Hepatocyte (in vitro differentiated cells): ENCODE results near the gene MMP20. TPM values are rescaled to one million over a fixed set of nuclear protein-coding genes. Genes with fewer than 3 reads are reported as not detected.

Experiments
- DNase-seq: peaks from one replicate; pipeline ENCODE4 v3.0.0-alpha.2; 2016; ENCODE audit warnings: low spot score
- H2AFZ ChIP-seq: fragments of 200-600 bp; sonication (generic); 2 replicates; pipeline ENCODE4 v1.6.0; 2016; ENCODE audit warnings: antibody characterized with exemption, mild to moderate bottlenecking
- H3K27ac ChIP-seq: fragments of 200-600 bp; sonication (generic); 2 replicates; pipeline ENCODE4 v1.5.1; 2016; ENCODE audit warnings: mild to moderate bottlenecking
- H3K27me3 ChIP-seq: fragments of 200-600 bp; sonication (generic); 2 replicates; pipeline ENCODE4 v1.6.1; 2016
- H3K36me3 ChIP-seq: fragments of 200-600 bp; sonication (generic); replicated peaks from 2 replicates; pipeline ENCODE4 v1.5.1; 2016; ENCODE audit warnings: low read depth; ENCODE audit not compliant: insufficient read depth
- H3K4me1 ChIP-seq: fragments of 200-600 bp; sonication (generic); 2 replicates; pipeline ENCODE4 v1.5.1; 2016; ENCODE audit warnings: mild to moderate bottlenecking, moderate library complexity; ENCODE audit not compliant: insufficient read depth
- H3K4me2 ChIP-seq: fragments of 200-600 bp; sonication (generic); 2 replicates; pipeline ENCODE4 v1.6.0; 2016
- H3K4me3 ChIP-seq: fragments of 200-600 bp; sonication (generic); 2 replicates; pipeline ENCODE4 v1.5.1; 2016; ENCODE audit warnings: mild to moderate bottlenecking
- H3K79me2 ChIP-seq: fragments of 200-600 bp; sonication (generic); 2 replicates; pipeline ENCODE4 v1.6.0; 2017; ENCODE audit warnings: mild to moderate bottlenecking
- H3K9me2 ChIP-seq: fragments of 200-600 bp; sonication (generic); replicated peaks from 2 replicates; pipeline ENCODE4 v1.6.0; 2017; ENCODE audit warnings: mild to moderate bottlenecking; ENCODE audit not compliant: insufficient read depth
- H3K9me3 ChIP-seq: fragments of 200-600 bp; sonication (generic); 2 replicates; pipeline ENCODE4 v1.5.1; 2016; ENCODE audit warnings: low read depth, mild to moderate bottlenecking
- H4K20me1 ChIP-seq: fragments of 200-600 bp; sonication (generic); 2 replicates; pipeline ENCODE4 v1.6.0; 2016; ENCODE audit warnings: mild to moderate bottlenecking; ENCODE audit not compliant: insufficient read depth, poor library complexity, severe bottlenecking
- EZH2 ChIP-seq: fragments of 200-600 bp; sonication (generic); IDR thresholded peaks from 2 replicates; pipeline ENCODE4 v1.6.1; 2016; ENCODE audit warnings: antibody characterized with exemption, mild to moderate bottlenecking, borderline replicate concordance
- EZH2phosphoT487 ChIP-seq: fragments of 200-600 bp; sonication (generic); IDR thresholded peaks from one replicate; pipeline ENCODE4 v1.6.1; 2018; ENCODE audit warnings: antibody characterized with exemption, mild to moderate bottlenecking, low read depth, moderate library complexity; ENCODE audit not compliant: unreplicated experiment, severe bottlenecking
- WGBS: methylation state at CpG from one replicate; pipeline ENCODE4 v1.1.6; 2016; ENCODE audit warnings: low lambda C conversion rate; ENCODE audit errors: missing lambda C conversion rate; 5-methylcytosine and 5-hydroxymethylcytosine counted together
- polyA plus RNA-seq: library from polyadenylated mRNA; unstranded; fragments of >200 nt; fragmentation: Nextera tagmentation; extraction: Ambion mirVana; gene quantifications from 2 replicates; pipeline ENCODE4 v1.2.1, GENCODE V29; 2016
- total RNA-seq: library from RNA; depleted of rRNA; stranded (reverse); fragments of >200 nt; gene quantifications from 2 replicates; pipeline ENCODE4 v1.2.3, GENCODE V29; 2014
- TF ChIP-seq, protein P1 (sequence below): fragments of 200-600 bp; sonication (generic); IDR thresholded peaks from 2 replicates; pipeline ENCODE4 v1.5.1; 2016; ENCODE audit warnings: antibody characterized with exemption, mild to moderate bottlenecking; ENCODE audit not compliant: poor library complexity

MMP20 gene
- total and polyA plus RNA-seq, 2 experiments from 2014 or later = not detected

DNA sequence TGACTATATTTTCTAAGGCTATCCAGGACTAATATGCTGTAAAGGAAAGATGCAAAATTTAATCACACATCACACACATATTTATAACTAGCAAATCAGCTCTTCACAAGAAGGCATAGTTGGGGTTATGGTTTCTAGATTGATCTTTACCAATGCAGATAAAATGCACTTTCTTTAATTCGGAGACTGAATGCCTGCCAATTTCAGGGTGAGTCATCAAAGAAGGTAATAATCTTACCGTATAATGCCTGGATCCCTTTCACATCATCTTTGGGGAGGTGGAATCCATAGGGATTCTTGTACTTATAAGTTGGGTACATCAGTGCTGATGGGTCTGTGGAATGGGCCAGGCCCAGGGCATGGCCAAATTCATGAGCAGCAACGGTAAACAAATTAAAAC, 16.4 kb downstream of the MMP20 start:
- 96% methylated on average over 3 of the region's 3 CpGs for WGBS
- Histone ChIP-seq H3K9me3 (no peaks in the 10 kb centered on the region), H3K79me2 (no peaks in the 10 kb centered on the region), H3K27ac (no peak overlapping the region), H3K4me1 (no peaks in the 10 kb centered on the region), H3K36me3 (no peaks in the 10 kb centered on the region), H3K9me2 (no peaks in the 10 kb centered on the region), H4K20me1 (no peaks in the 10 kb centered on the region), H3K4me2 (no peak overlapping the region), H2AFZ (no peak overlapping the region), H3K27me3 (no peaks in the 10 kb centered on the region), H3K4me3 (no peak overlapping the region)
- no peak for DNase-seq
- TF ChIP-seq EZH2 = no peak
- TF ChIP-seq, protein P1, sequence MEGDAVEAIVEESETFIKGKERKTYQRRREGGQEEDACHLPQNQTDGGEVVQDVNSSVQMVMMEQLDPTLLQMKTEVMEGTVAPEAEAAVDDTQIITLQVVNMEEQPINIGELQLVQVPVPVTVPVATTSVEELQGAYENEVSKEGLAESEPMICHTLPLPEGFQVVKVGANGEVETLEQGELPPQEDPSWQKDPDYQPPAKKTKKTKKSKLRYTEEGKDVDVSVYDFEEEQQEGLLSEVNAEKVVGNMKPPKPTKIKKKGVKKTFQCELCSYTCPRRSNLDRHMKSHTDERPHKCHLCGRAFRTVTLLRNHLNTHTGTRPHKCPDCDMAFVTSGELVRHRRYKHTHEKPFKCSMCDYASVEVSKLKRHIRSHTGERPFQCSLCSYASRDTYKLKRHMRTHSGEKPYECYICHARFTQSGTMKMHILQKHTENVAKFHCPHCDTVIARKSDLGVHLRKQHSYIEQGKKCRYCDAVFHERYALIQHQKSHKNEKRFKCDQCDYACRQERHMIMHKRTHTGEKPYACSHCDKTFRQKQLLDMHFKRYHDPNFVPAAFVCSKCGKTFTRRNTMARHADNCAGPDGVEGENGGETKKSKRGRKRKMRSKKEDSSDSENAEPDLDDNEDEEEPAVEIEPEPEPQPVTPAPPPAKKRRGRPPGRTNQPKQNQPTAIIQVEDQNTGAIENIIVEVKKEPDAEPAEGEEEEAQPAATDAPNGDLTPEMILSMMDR = no peak
- TF ChIP-seq EZH2phosphoT487 = no peak

DNA sequence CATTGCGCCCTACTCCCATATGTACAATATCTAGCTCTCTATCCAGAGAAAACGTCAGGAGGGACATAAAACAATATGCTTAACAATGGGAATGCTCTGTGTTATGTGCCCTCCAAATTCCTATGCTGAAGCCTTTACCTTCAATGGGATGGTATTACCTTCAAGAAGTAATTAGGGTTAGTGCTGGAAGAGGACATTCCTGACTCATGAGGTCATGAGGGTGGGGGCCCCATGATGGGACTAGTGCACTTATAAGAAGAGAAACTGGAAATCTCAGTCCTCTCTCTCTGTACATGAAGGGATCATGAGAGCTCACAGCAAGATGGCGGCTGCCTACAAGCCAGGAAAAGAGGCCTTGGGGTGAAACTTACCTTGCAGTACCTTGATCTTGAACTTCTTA, 20.3 kb downstream of the MMP20 start:
- Histone ChIP-seq H3K4me3 (no peak overlapping the region), H2AFZ (no peak overlapping the region), H3K27me3 (no peaks in the 10 kb centered on the region), H3K79me2 (no peaks in the 10 kb centered on the region), H3K4me2 (no peak overlapping the region), H3K27ac (no peak overlapping the region), H4K20me1 (no peaks in the 10 kb centered on the region), H3K4me1 (peaks cover 8% of the 10 kb centered on the region), H3K36me3 (no peaks in the 10 kb centered on the region), H3K9me3 (no peaks in the 10 kb centered on the region), H3K9me2 (no peaks in the 10 kb centered on the region)
- no peak for DNase-seq
- WGBS = 91% methylated on average over 3 of the region's 3 CpGs
- TF ChIP-seq, protein P1 = no peak
- TF ChIP-seq EZH2phosphoT487 (no peak), EZH2 (no peak)

DNA sequence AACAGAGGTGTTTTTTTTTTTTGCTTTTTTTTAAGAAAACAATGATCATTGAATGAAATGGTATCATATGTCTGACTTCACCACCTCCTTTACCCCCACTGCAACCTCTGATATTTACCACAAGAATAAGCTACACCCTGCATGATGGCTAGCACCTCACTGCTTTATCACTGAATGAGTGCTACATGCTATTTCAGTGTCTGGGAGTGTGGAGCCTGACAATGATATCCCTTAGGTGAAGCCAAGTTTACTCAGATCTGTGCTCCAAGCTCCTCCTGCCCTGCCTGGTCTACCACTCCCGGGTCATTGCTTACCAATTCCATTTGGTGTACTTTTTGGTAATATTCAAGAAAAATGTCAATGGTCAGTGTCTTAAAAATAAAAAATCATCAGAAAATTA, 21.1 kb downstream of the MMP20 start:
- Histone ChIP-seq H4K20me1 (no peaks in the 10 kb centered on the region), H3K27me3 (no peaks in the 10 kb centered on the region), H3K4me1 (peaks cover 9% of the 10 kb centered on the region), H3K79me2 (no peaks in the 10 kb centered on the region), H3K9me2 (no peaks in the 10 kb centered on the region), H3K9me3 (no peaks in the 10 kb centered on the region), H2AFZ (no peak overlapping the region), H3K27ac (no peak overlapping the region), H3K36me3 (no peaks in the 10 kb centered on the region), H3K4me2 (no peak overlapping the region), H3K4me3 (no peak overlapping the region)
- 69% methylated on average over 1 of the region's 1 CpG for WGBS
- no peak for TF ChIP-seq EZH2
- no peak for TF ChIP-seq EZH2phosphoT487
- TF ChIP-seq, protein P1 = no peak
- no peak for DNase-seq

DNA sequence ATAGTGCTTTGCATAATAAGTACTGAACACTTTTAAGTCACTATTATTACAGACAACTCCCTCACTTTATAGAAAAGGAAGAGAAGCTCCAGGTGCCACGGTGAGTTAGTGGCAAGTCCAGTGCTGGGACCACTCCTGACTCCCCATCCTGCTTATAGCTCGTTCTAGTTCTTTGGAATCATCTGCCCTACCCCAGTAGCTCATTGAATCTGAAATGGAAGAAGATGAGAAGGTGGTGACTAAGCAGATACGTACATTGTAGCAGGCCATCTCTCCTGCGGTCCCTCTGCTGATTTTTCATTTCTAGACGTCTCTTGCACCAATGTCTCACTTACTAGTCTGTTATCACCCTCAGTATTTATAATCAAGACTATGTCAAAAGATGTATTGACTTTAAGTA, 21.6 kb downstream of the MMP20 start:
- Histone ChIP-seq H2AFZ (no peak overlapping the region), H3K9me3 (no peaks in the 10 kb centered on the region), H3K79me2 (no peaks in the 10 kb centered on the region), H3K4me1 (peaks cover 13% of the 10 kb centered on the region), H3K9me2 (no peaks in the 10 kb centered on the region), H3K27ac (no peak overlapping the region), H3K36me3 (no peaks in the 10 kb centered on the region), H3K4me2 (no peak overlapping the region), H3K4me3 (no peak overlapping the region), H4K20me1 (no peaks in the 10 kb centered on the region), H3K27me3 (no peaks in the 10 kb centered on the region)
- 91% methylated on average over 5 of the region's 5 CpGs for WGBS
- TF ChIP-seq EZH2phosphoT487 (no peak), EZH2 (no peak)
- TF ChIP-seq, protein P1 = no peak
- DNase-seq = no peak
